IPS DF 6.9 (cell line): ENCODE data around the gene OR5AR1.

Source experiments
- DNase-seq: peaks from one replicate; pipeline ENCODE4 v3.0.0-alpha.2; 2013; ENCODE audit warnings: low read depth, low spot score
- H3K27ac ChIP-seq: one replicate; pipeline ENCODE4 v1.5.1; 2013; ENCODE audit warnings: low read length, control low read depth
- H3K27me3 ChIP-seq: 2 replicates; pipeline ENCODE4 v1.6.1; 2013; ENCODE audit warnings: mild to moderate bottlenecking, low read length; ENCODE audit not compliant: control insufficient read depth, insufficient read depth
- H3K36me3 ChIP-seq: 2 replicates; pipeline ENCODE4 v1.6.1; 2013; ENCODE audit warnings: low read length; ENCODE audit not compliant: control insufficient read depth, insufficient read depth
- H3K4me1 ChIP-seq: 2 replicates; pipeline ENCODE4 v1.6.1; 2013; ENCODE audit warnings: low read length; ENCODE audit not compliant: control insufficient read depth, insufficient read depth
- H3K4me3 ChIP-seq: 2 replicates; pipeline ENCODE4 v1.5.1; 2013; ENCODE audit warnings: mild to moderate bottlenecking, low read length
- H3K9me3 ChIP-seq: 2 replicates; pipeline ENCODE4 v1.6.1; 2013; ENCODE audit warnings: low read length, inconsistent platforms; ENCODE audit not compliant: control insufficient read depth, insufficient read depth
- whole genome bisulfite sequencing: extraction: QIAGEN DNeasy Blood & Tissue Kit; methylation state at CpG from one replicate; pipeline ENCODE4 v1.1.7; 2013; ENCODE audit warnings: mixed read lengths, missing lambda C conversion rate; ENCODE audit not compliant: insufficient read length, insufficient coverage; 5-methylcytosine and 5-hydroxymethylcytosine counted together

The OR5AR1 gene

GRCh38 chr11:56693428-56693827 is 29.9 kb downstream of the OR5AR1 start:
- no peaks in the 10 kb centered on the region for H3K9me3 ChIP-seq
- WGBS: no CpG with 5 or more reads among the region's 2 CpGs

GRCh38 chr11:56698795-56699194 is 35.3 kb downstream of the OR5AR1 start, which contains the start of gene OR9G1:
OR9G1 (plus strand) TSS chr11:56699095; CDS start chr11:56700388, 1,293 bp downstream.
- no CpG with 5 or more reads among the region's 1 CpG for WGBS
- no peaks in the 10 kb centered on the region for H3K27me3 ChIP-seq
- H3K9me3 ChIP-seq: no peaks in the 10 kb centered on the region
- H3K4me3 ChIP-seq: no peak within 1 kb of the TSS
- no peak within 1 kb of the TSS for H3K27ac ChIP-seq
- H3K36me3 ChIP-seq: no peaks in the 10 kb centered on the region
- no peaks in the 10 kb centered on the region; the same call in 1 of the 2 replicates for H3K4me1 ChIP-seq
- DNase-seq: no peak

More at GRCh38 chr11:56693428-56693827, 29.9 kb downstream of the OR5AR1 start:
- H3K27ac ChIP-seq: no peak overlapping the region
- H3K4me1 ChIP-seq: no peaks in the 10 kb centered on the region; the same call in 1 of the 2 replicates
- DNase-seq: no peak
- H3K27me3 ChIP-seq: no peaks in the 10 kb centered on the region
- no peak overlapping the region for H3K4me3 ChIP-seq
- no peaks in the 10 kb centered on the region for H3K36me3 ChIP-seq

GRCh38 chr11:56700242-56700913 is 36.9 kb downstream of the OR5AR1 start:
- H3K9me3 ChIP-seq: no peaks in the 10 kb centered on the region
- H3K27ac ChIP-seq: no peak overlapping the region
- H3K4me1 ChIP-seq: no peaks in the 10 kb centered on the region; the same call in 1 of the 2 replicates
- H3K36me3 ChIP-seq: no peaks in the 10 kb centered on the region
- no peaks in the 10 kb centered on the region for H3K27me3 ChIP-seq
- WGBS: no CpG with 5 or more reads among the region's 10 CpGs
- H3K4me3 ChIP-seq: no peak overlapping the region
- DNase-seq: no peak

GRCh38 chr11:56700914-56701485 is 37.5 kb downstream of the OR5AR1 start:
- no CpG with 5 or more reads among the region's 8 CpGs for WGBS
- H3K4me1 ChIP-seq: no peaks in the 10 kb centered on the region; the same call in 1 of the 2 replicates
- no peaks in the 10 kb centered on the region for H3K9me3 ChIP-seq
- no peak overlapping the region for H3K4me3 ChIP-seq
- H3K27me3 ChIP-seq: no peaks in the 10 kb centered on the region
- DNase-seq: no peak
- H3K36me3 ChIP-seq: no peaks in the 10 kb centered on the region
- H3K27ac ChIP-seq: no peak overlapping the region

GRCh38 chr11:56705784-56706396 is 42.4 kb downstream of the OR5AR1 start:
- Histone ChIP-seq H3K36me3 (no peaks in the 10 kb centered on the region), H3K4me3 (no peak overlapping the region), H3K27me3 (no peaks in the 10 kb centered on the region), H3K4me1 (no peaks in the 10 kb centered on the region), H3K27ac (no peak overlapping the region), H3K9me3 (no peaks in the 10 kb centered on the region)
- no CpG with 5 or more reads among the region's 1 CpG for WGBS
- DNase-seq: no peak

- DNase-seq: no peak
- Histone ChIP-seq H3K4me1 (no peaks in the 10 kb centered on the region), H3K27me3 (no peaks in the 10 kb centered on the region), H3K9me3 (no peaks in the 10 kb centered on the region), H3K4me3 (no peak overlapping the region), H3K27ac (no peak overlapping the region), H3K36me3 (no peaks in the 10 kb centered on the region)
- WGBS: no CpG with 5 or more reads among the region's 2 CpGs
Measured at GRCh38 chr11:56706486-56706885, 43.0 kb downstream of the OR5AR1 start.

- no CpG with 5 or more reads among the region's 2 CpGs for WGBS
- Histone ChIP-seq H3K9me3 (no peaks in the 10 kb centered on the region), H3K27ac (no peak overlapping the region), H3K27me3 (no peaks in the 10 kb centered on the region), H3K4me1 (no peaks in the 10 kb centered on the region), H3K36me3 (no peaks in the 10 kb centered on the region), H3K4me3 (no peak overlapping the region)
- no peak for DNase-seq
Measured at GRCh38 chr11:56714206-56714605, 50.7 kb downstream of the OR5AR1 start.
